PC-3 (cell line): ENCODE data around the gene NEGR1. TPM values are rescaled to one million over a fixed set of nuclear protein-coding genes. Genes with fewer than 3 reads are reported as not detected.

Experiments
- ATAC-seq: fragments of 200-7000 bp; cut with Tn5 transposase; 2 replicates; pipeline ENCODE4 v1.9.1; 2020; ENCODE audit warnings: mild to moderate bottlenecking, moderate library complexity
- BruUV-seq: library from RNA; stranded (reverse); fragments of 400-500 nt; replicated peaks from 2 replicates; lab custom pipeline; 2021; lab: Mats Ljungman, UMichigan
- CTCF ChIA-PET: fragments of 300-600 bp; sonication (Branson Sonifier 250); formaldehyde crosslinking; loops from one replicate; lab custom pipeline; 2022; ENCODE audit warnings: antibody characterized with exemption; lab: Charles Lee
- POLR2A ChIA-PET: fragments of 300-600 bp; sonication (Branson Sonifier 250); formaldehyde crosslinking; loops from one replicate; lab custom pipeline; 2022; ENCODE audit warnings: antibody characterized with exemption; ENCODE audit not compliant: unreplicated experiment; lab: Charles Lee
- DNase-seq: peaks from one replicate; pipeline ENCODE4 v3.0.0-alpha.2; 2015
- H2AFZ ChIP-seq: fragments of 300-600 bp; sonication (generic); 2 replicates; pipeline ENCODE4 v1.6.0; 2016; ENCODE audit warnings: antibody characterized with exemption, low read length
- H3F3A ChIP-seq: fragments of 300-600 bp; sonication (generic); one replicate; pipeline ENCODE4 v1.6.0; 2017; ENCODE audit warnings: antibody characterized with exemption, low read length, control low read depth, mild to moderate bottlenecking; ENCODE audit not compliant: unreplicated experiment
- H3K27ac ChIP-seq: fragments of 300-600 bp; sonication (generic); 2 replicates; pipeline ENCODE4 v1.5.1; 2016; ENCODE audit warnings: mild to moderate bottlenecking, low read length
- H3K27me3 ChIP-seq: fragments of 300-600 bp; sonication (generic); 2 replicates; pipeline ENCODE4 v1.6.1; 2016; ENCODE audit warnings: low read length, mixed read lengths
- H3K36me3 ChIP-seq: fragments of 300-600 bp; sonication (generic); 2 replicates; pipeline ENCODE4 v1.6.1; 2016; ENCODE audit warnings: low read depth, mixed run types, low read length, mixed read lengths
- H3K4me1 ChIP-seq: fragments of 300-600 bp; sonication (generic); 2 replicates; pipeline ENCODE4 v1.5.1; 2016; ENCODE audit warnings: low read length; ENCODE audit not compliant: insufficient read depth
- H3K4me2 ChIP-seq: fragments of 300-600 bp; sonication (generic); 2 replicates; pipeline ENCODE4 v1.6.0; 2016; ENCODE audit warnings: low read length
- H3K4me3 ChIP-seq: fragments of 300-600 bp; sonication (generic); 2 replicates; pipeline ENCODE4 v1.5.1; 2016; ENCODE audit warnings: mild to moderate bottlenecking, low read length, mixed read lengths
- H3K79me2 ChIP-seq: fragments of 300-600 bp; sonication (generic); 2 replicates; pipeline ENCODE4 v1.6.1; 2017; ENCODE audit warnings: low read length, mixed read lengths
- H3K9ac ChIP-seq: fragments of 300-600 bp; sonication (generic); 2 replicates; pipeline ENCODE4 v1.6.0; 2016; ENCODE audit warnings: mild to moderate bottlenecking, low read length
- H3K9me2 ChIP-seq: fragments of 300-600 bp; sonication (generic); replicated peaks from 2 replicates; pipeline ENCODE4 v1.6.1; 2016; ENCODE audit warnings: mixed run types, low read length, mixed read lengths
- H3K9me3 ChIP-seq: fragments of 300-600 bp; sonication (generic); 2 replicates; pipeline ENCODE4 v1.6.1; 2016; ENCODE audit warnings: low read length, mixed read lengths
- H4K20me1 ChIP-seq: fragments of 300-600 bp; sonication (generic); 2 replicates; pipeline ENCODE4 v1.6.1; 2016; ENCODE audit warnings: low read length, mixed read lengths
- EZH2 ChIP-seq: fragments of 300-600 bp; sonication (generic); IDR thresholded peaks from one replicate; pipeline ENCODE4 v1.6.1; 2017; ENCODE audit warnings: antibody characterized with exemption, mild to moderate bottlenecking, low read length; ENCODE audit not compliant: unreplicated experiment
- EZH2phosphoT487 ChIP-seq: fragments of 300-600 bp; sonication (generic); IDR thresholded peaks from 2 replicates; pipeline ENCODE4 v1.6.1; 2018; ENCODE audit warnings: mild to moderate bottlenecking, antibody characterized with exemption, low read length, borderline replicate concordance
- intact Hi-C: fragments of 100-400 bp; cut with micrococcal nuclease; formaldehyde crosslinking; loops from 2 replicates; pipeline ENCODE4 v1.9.0; 2023
- total RNA-seq: library from RNA; depleted of rRNA; stranded (reverse); fragments of >200 nt; gene quantifications from 2 replicates; pipeline ENCODE4 v1.2.3, GENCODE V29; 2014
- TF ChIP-seq, protein P1 (sequence below): fragments of 300-600 bp; sonication (generic); conservative IDR thresholded peaks from 2 replicates; pipeline ENCODE4 v1.5.1; 2017; ENCODE audit warnings: antibody characterized with exemption, low read depth, mild to moderate bottlenecking, low read length

Gene NEGR1
- total RNA-seq, 1 experiment from 2014 or later, result 3.4 TPM

GRCh38 chr1:71964188-71964587, 318.2 kb downstream of the NEGR1 start:
- CTCF ChIA-PET, result no interaction called here
- H3K27ac ChIP-seq, result no peak overlapping the region
- no peaks in the 10 kb centered on the region for H3K9me3 ChIP-seq

DNA sequence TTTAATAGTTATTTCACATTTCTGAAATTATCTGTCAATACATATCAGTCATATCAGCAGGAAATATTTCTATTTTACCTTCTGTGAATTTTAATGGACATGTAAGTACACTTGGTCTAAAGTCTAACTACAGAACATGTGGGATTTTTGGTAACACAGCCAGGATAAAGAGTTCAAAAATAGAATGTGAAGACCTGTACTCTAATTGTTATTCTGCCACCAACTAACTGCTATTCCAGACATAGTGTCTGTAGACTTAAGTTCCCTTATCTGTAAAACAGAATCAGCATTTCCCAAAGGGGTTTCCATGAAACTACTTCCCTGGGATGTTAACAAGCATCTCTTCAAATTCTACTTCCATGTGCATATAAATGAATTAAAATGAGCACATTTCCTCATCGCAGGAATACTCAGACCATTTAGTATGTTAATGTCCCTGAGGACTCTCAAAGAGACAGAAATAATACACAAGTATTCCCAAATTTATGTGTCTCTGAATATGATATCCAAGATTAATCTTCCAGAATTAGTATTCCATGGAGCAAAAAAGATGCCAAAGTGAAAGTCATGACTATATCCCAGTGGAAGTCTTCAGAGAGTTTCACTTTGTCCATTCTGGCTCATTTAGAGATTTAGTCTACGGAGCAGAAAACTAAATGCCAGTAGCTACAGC, 325.6 kb downstream of the NEGR1 start:
- ChIA-PET POLR2A (no interaction called here), CTCF (no interaction called here)
- Histone ChIP-seq H2AFZ (no peak overlapping the region), H3K4me1 (no peaks in the 10 kb centered on the region), H3K4me3 (no peak overlapping the region), H4K20me1 (no peaks in the 10 kb centered on the region), H3K79me2 (no peaks in the 10 kb centered on the region), H3K27ac (no peak overlapping the region), H3K27me3 (no peaks in the 10 kb centered on the region), H3K9me3 (no peaks in the 10 kb centered on the region), H3K9me2 (no peaks in the 10 kb centered on the region), H3K4me2 (no peak overlapping the region), H3K36me3 (no peaks in the 10 kb centered on the region), H3F3A (no peaks in the 10 kb centered on the region), H3K9ac (no peak overlapping the region)
- no peak for ATAC-seq
- intact Hi-C loops, result no loop called here
- TF ChIP-seq, protein P1, sequence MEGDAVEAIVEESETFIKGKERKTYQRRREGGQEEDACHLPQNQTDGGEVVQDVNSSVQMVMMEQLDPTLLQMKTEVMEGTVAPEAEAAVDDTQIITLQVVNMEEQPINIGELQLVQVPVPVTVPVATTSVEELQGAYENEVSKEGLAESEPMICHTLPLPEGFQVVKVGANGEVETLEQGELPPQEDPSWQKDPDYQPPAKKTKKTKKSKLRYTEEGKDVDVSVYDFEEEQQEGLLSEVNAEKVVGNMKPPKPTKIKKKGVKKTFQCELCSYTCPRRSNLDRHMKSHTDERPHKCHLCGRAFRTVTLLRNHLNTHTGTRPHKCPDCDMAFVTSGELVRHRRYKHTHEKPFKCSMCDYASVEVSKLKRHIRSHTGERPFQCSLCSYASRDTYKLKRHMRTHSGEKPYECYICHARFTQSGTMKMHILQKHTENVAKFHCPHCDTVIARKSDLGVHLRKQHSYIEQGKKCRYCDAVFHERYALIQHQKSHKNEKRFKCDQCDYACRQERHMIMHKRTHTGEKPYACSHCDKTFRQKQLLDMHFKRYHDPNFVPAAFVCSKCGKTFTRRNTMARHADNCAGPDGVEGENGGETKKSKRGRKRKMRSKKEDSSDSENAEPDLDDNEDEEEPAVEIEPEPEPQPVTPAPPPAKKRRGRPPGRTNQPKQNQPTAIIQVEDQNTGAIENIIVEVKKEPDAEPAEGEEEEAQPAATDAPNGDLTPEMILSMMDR, result no peak
- TF ChIP-seq EZH2phosphoT487 (no peak), EZH2 (no peak)
- BruUV-seq, result no TSS peak
- DNase-seq, result no peak

More at GRCh38 chr1:71964188-71964587, 318.2 kb downstream of the NEGR1 start:
- intact Hi-C loops, result no loop called here
- POLR2A ChIA-PET, result no interaction called here
- Histone ChIP-seq H3K9me2 (no peaks in the 10 kb centered on the region), H3K4me3 (no peak overlapping the region), H3K4me1 (no peaks in the 10 kb centered on the region), H3K79me2 (no peaks in the 10 kb centered on the region), H3F3A (no peaks in the 10 kb centered on the region), H3K27me3 (no peaks in the 10 kb centered on the region), H4K20me1 (no peaks in the 10 kb centered on the region), H3K9ac (no peak overlapping the region), H3K36me3 (no peaks in the 10 kb centered on the region), H2AFZ (no peak overlapping the region), H3K4me2 (no peak overlapping the region)
- BruUV-seq, result no TSS peak
- ATAC-seq (no peak), DNase-seq (peak; percentile 7)
- no peak for TF ChIP-seq EZH2phosphoT487
- TF ChIP-seq EZH2, result no peak
- TF ChIP-seq, protein P1, result no peak

GRCh38 chr1:71950579-71950978, 331.8 kb downstream of the NEGR1 start:
- BruUV-seq, result no TSS peak
- Histone ChIP-seq H3K4me3 (no peak overlapping the region), H3K79me2 (no peaks in the 10 kb centered on the region), H3K9ac (no peak overlapping the region), H3K36me3 (no peaks in the 10 kb centered on the region), H3K9me2 (no peaks in the 10 kb centered on the region), H2AFZ (no peak overlapping the region), H3F3A (no peaks in the 10 kb centered on the region), H4K20me1 (no peaks in the 10 kb centered on the region), H3K4me2 (no peak overlapping the region), H3K9me3 (no peaks in the 10 kb centered on the region), H3K4me1 (no peaks in the 10 kb centered on the region), H3K27me3 (no peaks in the 10 kb centered on the region), H3K27ac (no peak overlapping the region)
- intact Hi-C loops, result no loop called here
- DNase-seq, result no peak
- ChIA-PET POLR2A (no interaction called here), CTCF (no interaction called here)
- ATAC-seq, result no peak
- no peak for TF ChIP-seq EZH2
- no peak for TF ChIP-seq EZH2phosphoT487
- TF ChIP-seq, protein P1, result no peak
